HCEC 1CT (cell line): ENCODE results near the gene DXO.
"Not testable (repeated sequence)": the region's sequence is repeated elsewhere in the genome, so short reads cannot be mapped to it uniquely, and the experiment has no call there.

Source experiments
- DNase-seq: peaks from one replicate; pipeline ENCODE4 v3.0.0-alpha.2; 2017

The DXO gene

DNA sequence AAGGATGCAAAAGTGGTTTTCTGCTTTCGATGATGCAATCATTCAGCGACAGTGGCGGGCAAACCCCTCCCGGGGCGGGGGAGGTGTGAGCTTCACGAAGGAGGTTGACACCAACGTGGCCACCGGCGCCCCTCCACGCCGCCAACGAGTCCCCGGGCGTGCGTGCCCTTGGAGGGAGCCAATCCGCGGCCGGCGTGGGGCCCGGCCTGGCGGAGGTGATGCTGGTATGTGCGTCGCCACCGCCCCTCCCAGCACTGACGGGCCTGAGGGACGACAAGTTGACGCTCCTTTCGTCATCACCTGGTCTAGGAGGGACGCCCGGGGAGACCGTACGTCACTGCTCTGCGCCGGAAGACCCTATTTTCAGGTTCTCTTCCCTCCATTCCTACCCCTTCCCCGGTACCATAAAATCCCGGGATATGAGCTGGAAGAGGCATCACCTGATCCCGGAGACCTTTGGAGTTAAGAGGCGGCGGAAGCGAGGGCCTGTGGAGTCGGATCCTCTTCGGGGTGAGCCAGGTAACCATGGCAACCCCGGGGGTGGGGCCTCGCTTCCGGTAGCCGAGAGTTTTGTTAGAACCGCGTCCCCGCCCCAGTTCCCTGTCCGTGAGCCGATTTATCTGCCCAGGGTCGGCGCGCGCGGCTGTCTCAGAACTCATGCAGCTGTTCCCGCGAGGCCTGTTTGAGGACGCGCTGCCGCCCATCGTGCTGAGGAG lies at the start of gene DXO:
TSS of gene DXO (minus strand) at position 146 of the 716 bp plus-strand sequence. CDS start 463 bp downstream, outside the sequence.
- DNase-seq = peak; percentile 97

DNA sequence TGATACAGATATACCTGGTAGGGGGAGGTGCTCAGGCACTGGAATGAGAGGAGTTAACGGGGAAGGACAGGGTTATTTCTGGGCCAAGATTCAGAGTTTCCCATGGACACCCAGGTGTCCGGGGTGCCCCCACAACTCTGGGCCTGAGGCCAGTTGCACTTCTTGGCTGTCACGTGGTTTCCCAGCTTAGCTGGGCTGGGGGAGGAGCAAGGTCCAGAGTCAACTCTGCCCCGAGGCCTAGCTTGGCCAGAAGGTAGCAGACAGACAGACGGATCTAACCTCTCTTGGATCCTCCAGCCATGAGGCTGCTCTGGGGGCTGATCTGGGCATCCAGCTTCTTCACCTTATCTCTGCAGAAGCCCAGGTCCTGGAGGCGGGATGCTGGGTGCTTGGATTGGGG lies 42.6 kb upstream of the DXO start, which contains the start of gene C4B:
TSS of gene C4B (plus strand) at position 249 of the 400 bp plus-strand sequence. CDS start at position 300, 51 bp downstream.
- DNase-seq = not testable (repeated sequence)

DNA sequence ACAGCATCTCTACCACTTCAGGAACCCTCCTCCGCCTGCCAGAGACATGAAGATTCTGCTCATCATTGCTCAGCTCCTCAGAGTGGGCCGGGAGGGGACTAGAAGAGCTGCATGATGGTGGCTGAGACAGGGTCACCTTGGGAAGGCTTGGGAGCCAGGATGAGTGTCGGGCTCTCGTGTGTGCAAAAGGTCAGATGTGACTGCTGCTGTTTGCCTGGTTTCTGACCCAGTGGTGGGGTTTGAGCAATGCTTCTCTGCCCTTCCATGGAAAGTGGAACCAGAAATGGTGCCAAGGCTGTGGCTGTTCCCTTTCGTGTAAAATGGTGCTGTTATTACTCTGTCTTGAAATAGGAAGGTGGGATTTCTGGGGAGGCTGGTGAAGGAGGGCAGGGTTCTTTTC lies 41.8 kb upstream of the DXO start:
- DNase-seq = not testable (repeated sequence)

DNA sequence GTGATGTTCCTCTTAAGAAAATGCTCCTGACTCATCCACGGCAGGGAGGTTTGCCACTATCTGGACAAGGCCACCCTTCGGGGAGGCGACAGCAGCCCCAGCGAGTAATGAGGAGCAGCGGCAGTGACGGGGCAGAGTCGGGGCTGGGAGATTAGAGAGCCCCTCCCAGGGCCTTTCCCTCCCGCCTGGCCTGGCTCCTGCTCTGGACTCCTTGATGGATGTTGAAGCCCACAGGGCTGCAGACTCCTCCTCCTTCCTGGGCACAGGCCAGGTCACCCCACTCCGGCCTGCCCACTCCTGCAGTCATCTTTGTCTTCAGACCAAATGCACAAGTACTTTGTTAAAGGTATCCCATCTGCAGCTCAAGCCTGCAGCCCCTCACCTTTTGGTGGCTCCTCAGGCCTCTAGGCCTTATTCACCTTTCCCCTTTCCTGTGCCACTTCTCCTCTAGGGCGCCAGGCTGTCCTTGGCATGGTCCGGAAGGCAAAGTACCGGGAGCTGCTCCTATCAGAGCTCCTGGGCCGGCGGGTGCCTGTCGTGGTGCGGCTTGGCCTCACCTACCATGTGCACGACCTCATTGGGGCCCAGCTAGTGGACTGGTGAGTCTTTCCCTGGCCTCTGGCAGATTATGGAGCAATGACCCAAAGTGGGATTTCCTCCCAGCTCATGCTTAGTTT lies 41.1 kb upstream of the DXO start:
- DNase-seq = not testable (repeated sequence)

DNA sequence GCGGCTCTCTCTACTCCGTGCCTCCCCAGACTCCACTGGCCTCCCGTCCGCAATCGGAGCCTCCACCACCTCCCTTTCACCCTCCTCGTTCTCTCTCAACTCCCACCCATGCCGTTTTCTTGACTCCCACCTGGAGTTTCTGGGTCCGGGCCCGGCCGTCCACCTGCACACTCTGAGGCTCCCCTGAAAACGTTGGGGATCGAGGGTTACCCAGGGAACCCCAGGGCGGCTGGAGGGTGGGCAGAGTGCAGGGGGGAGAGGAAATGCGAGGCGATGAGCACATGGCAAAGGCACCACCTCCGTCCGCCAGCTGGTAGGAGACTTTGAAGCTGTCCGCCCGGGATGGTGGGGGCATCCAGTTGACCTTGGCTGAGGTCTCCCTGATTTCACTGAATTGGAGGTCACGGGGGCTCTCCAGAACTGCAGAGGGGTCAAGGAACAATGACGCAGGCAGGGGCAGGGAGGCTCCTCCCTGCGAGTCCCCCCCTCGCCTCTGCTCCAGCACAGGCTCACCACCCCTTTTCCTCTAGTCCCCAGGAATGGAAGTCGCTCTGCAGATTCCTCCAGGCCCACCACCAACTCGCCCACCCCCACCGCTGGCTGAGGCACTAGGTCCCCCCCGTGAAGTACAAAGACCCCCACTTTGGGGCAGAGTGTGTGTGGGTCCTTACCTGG lies 39.1 kb upstream of the DXO start:
- not testable (repeated sequence) for DNase-seq

DNA sequence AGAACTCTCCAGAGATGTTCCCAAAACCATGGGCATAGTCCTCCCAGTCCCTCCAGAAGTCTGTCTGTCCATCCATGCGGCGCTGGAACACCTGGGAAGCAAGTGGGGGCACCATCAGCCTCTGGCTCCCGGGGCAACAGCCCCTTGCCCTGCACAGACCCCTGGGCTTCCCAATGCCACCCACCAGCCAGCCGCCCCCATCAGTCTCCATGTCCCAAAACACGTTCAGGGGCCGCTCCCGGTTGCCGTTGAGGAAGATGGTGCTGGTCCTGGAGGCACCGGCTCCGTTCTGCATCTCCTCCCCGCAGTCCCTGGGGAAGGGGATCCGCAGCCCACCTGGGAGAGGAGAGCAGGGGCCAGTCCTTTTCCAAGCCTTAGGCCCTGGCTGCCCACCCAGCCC lies 37.6 kb upstream of the DXO start:
- DNase-seq = not testable (repeated sequence)

DNA sequence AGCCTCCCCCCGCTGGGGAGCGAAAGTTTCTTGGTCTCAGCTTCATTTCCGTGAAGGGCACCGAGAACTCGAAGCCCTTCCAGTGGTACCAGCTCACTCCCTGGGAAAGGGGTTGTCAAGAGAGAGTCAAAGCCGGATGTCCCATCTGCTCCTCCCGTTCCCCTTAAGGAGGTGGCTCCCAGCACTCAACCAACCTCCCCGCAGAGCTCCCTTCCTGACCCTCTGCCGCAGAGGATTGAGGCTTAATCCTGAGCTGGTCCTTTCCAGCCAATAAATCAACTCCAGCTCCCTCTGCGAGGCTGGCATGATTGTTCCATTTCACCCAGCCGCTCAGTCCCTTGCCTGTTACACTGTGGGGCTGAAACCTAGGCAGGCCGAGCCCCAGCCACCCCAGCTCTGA lies 36.7 kb upstream of the DXO start:
- DNase-seq = not testable (repeated sequence)

DNA sequence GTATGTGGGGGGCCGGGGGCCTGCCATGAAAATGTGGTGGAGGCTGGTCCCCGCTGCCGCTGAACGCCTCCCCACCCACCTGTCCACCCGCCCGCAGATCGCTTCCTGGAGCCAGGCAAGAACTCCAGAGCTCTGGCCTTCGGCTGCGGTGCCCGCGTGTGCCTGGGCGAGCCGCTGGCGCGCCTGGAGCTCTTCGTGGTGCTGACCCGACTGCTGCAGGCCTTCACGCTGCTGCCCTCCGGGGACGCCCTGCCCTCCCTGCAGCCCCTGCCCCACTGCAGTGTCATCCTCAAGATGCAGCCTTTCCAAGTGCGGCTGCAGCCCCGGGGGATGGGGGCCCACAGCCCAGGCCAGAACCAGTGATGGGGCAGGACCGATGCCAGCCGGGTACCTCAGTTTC lies 36.1 kb upstream of the DXO start:
- not testable (repeated sequence) for DNase-seq

DNA sequence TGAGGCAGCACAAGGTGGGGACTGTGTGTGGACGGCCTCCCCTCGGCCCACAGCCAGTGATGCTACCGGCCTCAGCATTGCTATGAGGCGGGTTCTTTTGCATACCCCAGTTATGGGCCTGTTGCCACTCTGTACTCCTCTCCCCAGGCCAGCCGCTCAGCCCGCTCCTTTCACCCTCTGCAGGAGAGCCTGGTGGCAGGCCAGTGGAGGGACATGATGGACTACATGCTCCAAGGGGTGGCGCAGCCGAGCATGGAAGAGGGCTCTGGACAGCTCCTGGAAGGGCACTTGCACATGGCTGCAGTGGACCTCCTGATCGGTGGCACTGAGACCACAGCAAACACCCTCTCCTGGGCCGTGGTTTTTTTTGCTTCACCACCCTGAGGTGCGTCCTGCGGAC lies 35.1 kb upstream of the DXO start:
- not testable (repeated sequence) for DNase-seq

DNA sequence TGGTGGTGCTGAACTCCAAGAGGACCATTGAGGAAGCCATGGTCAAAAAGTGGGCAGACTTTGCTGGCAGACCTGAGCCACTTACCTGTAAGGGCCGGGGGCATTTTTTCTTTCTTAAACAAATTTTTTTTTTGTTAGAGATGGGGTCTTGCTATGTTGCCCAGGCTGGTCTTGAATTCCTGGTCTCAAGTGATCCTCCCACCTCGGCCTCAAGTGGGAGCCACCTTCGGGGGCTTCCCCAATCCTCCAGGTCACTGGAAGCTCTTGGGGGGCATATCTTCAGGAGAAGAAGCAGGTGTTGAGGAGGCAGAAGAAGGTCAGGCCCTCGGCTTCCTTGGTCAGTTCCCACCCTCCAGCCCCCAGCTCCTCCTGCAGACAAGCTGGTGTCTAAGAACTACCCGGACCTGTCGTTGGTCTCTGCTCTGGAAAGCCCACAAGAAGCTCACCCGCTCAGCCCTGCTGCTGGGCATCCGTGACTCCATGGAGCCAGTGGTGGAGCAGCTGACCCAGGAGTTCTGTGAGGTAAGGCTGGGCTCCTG lies 34.1 kb upstream of the DXO start:
- not testable (repeated sequence) for DNase-seq

DNA sequence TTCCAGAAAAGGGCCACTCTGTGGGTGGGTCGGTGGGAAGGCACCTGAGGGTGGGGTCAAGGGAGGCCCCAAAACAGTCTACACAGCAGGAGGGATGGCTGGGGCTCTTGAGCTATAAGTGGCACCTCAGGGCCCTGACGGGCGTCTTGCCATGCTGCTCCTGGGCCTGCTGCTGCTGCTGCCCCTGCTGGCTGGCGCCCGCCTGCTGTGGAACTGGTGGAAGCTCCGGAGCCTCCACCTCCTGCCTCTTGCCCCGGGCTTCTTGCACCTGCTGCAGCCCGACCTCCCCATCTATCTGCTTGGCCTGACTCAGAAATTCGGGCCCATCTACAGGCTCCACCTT lies 33.6 kb upstream of the DXO start:
- DNase-seq = not testable (repeated sequence)

DNA sequence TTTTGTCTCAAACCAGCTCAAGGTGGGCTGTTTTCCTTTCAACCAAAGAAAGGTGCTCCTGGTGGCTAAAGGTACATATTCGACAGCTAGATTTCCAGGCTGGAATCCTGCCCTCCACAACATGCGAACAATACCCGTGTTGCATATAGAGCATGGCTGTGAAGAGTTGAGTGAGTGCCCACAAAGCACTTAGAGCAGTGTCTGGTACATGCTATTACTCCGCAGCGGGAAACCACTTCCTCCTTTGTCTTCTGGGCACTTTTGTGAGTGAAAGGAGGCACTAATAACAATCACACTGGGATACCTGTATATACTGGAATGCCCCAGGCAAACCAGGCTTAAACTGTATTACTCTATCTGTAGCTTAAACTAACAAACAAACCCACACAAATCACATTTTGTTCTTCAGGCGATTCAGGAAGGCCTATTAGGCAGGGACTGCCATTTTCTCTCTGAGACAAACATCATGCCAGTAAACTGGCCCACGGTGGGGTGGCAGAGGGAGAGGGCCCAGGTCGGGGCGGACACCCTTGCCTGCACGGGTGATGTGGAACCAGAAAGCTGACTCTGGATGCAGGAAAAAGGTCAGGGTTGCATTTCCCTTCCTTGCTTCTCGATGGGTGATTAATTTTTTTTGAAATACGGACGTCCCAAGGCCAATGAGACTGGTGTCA lies 33.1 kb upstream of the DXO start:
- not testable (repeated sequence) for DNase-seq

DNA sequence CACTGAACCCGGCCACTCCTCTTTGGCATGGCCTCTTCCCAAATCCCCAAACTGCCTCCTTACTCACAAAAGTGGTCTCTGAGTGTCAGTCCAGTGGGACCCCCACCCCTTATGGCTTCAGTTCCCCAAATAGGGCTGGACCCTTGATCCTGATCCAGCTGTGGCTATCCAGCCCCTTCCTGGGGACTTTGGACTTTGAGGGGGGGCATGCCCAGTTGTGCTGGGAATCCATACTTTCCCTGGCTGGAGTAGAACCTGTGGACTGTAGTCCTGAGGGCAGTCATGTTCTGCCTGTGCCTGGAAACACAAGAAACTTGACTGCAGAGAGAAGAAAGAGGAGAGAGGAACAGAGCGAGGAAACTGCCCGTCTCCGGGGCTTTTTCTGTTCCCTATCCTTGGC lies 32.5 kb upstream of the DXO start:
- not testable (repeated sequence) for DNase-seq

DNA sequence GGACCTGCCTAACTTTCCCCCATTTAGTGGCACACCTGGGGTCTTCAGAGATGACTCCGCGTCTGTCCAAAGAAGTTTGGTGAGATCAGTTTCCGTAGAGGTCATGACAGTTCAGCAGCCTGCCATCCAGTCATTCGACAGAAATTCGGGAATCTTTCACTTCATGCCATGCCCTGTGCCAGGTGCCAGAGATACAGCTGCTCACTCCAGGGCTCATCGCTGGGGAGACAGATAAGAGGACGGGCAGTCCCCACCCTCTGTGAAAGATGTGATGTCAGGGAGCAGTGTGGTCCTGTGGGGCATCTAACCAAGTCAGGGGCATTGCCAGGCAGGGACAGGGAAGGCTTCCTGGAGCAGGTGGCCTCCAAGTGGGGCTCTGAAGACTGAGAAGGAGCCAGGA lies 31.4 kb upstream of the DXO start:
- not testable (repeated sequence) for DNase-seq

DNA sequence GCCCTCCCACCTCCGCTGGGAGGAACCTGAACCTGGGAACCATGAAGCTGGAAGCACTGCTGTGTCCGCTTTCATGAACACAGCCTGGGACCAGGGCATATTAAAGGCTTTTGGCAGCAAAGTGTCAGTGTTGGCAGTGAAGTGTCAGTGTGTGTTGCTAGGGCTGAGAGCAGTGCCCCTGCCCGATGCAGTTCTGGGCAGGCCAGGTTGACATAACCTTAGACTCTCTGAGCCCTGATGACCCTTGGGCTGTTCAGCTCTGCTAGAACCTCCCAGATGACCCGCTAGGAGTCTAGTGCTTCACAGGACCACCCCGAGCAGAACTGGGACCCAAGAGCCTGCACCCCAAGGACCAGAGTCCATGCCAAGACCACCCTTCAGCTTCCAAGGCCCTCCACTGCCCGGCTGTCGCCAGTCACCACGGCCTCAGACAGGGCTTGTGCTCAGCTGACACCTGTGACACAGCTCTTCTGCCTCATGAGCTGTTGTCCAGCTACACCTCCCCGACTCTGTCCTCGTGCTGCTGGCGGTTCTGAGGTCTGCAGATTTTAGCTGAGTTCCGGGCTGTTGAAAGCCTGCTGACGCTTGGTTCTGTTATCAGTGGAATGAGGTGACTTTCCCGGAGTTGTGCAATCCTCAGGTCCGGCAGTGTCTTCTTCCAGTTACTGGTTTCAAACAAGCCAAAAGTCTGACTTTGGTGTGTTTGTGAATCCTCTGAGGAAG lies 30.8 kb upstream of the DXO start:
- DNase-seq = not testable (repeated sequence)

DNA sequence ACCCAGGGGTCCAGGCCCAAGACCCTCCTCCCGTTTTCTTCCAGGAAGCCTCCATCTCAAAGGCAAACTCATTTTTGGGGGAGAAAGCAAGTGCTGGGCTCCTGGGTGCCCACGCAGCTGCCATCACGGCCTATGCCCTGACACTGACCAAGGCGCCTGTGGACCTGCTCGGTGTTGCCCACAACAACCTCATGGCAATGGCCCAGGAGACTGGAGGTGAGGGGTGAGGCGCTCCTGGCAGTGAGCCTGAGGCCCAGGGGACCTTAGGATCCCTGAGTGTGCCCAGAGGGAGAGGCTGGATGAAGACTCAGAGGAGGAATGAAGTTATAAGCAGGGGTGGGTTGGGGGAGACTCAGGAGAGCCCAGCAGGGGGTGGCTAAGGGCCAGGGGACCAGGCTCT lies 24.4 kb upstream of the DXO start:
- not testable (repeated sequence) for DNase-seq

DNA sequence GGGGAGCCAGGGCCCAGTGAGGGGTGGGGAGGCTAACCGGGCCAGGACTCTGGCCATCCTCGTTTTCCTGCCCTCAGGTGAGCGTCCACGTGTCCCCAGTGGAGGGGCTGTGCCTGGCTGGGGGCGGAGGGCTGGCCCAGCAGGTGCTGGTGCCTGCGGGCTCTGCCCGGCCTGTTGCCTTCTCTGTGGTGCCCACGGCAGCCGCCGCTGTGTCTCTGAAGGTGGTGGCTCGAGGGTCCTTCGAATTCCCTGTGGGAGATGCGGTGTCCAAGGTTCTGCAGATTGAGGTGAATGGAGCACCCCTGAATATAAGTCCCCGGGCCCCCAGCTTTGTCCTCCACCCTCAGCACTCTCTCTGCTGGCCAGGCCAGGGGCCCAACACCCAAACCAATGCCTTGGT lies 22.5 kb upstream of the DXO start:
- not testable (repeated sequence) for DNase-seq

DNA sequence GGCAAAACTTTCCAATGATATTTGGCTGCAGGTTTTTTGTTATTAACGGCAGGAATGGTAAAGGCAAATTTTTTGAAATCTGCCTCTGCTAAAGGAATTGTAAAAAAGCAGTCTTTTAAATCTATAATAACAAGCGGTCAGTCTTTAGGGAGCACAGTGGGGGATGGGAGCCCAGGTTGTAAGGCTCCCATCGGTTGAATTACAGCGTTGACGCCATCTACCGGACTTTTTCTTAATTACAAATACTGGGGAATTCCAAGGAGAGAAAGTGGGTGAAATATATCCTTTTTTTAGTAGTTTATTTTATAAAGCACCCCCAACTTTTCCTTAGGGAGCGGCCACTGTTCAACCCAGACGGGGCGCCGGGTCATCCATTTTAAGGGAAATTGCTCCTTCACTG lies 17.4 kb upstream of the DXO start:
- DNase-seq = not testable (repeated sequence)

DNA sequence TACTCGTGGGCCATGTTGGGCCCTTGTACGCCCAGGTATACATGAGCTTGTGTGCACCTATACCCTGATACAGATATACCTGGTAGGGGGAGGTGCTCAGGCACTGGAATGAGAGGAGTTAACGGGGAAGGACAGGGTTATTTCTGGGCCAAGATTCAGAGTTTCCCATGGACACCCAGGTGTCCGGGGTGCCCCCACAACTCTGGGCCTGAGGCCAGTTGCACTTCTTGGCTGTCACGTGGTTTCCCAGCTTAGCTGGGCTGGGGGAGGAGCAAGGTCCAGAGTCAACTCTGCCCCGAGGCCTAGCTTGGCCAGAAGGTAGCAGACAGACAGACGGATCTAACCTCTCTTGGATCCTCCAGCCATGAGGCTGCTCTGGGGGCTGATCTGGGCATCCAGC lies 9.8 kb upstream of the DXO start, which contains the start of gene C4A:
TSS of gene C4A (plus strand) at position 314 of the 400 bp plus-strand sequence. CDS start at position 365, 51 bp downstream.
- not testable (repeated sequence) for DNase-seq

DNA sequence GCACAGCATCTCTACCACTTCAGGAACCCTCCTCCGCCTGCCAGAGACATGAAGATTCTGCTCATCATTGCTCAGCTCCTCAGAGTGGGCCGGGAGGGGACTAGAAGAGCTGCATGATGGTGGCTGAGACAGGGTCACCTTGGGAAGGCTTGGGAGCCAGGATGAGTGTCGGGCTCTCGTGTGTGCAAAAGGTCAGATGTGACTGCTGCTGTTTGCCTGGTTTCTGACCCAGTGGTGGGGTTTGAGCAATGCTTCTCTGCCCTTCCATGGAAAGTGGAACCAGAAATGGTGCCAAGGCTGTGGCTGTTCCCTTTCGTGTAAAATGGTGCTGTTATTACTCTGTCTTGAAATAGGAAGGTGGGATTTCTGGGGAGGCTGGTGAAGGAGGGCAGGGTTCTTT lies 9.1 kb upstream of the DXO start:
- DNase-seq = not testable (repeated sequence)

DNA sequence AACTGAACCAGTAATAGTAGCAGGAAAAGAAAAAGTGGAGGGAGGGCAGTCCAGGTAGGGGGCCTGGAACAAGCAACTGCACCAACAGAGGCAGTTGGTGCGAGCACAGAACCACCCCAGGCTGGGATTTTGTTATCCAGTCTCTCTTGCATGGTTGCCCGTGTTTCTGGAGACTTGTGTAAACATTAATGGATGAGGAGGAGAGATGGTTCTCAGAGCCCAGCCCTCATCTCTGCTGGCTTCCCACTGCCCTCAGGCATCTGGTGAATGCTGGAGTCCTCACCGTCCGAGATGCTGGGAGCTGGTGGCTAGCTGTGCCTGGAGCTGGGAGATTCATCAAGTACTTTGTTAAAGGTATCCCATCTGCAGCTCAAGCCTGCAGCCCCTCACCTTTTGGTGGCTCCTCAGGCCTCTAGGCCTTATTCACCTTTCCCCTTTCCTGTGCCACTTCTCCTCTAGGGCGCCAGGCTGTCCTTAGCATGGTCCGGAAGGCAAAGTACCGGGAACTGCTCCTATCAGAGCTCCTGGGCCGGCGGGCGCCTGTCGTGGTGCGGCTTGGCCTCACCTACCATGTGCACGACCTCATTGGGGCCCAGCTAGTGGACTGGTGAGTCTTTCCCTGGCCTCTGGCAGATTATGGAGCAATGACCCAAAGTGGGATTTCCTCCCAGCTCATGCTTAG lies 8.4 kb upstream of the DXO start:
- not testable (repeated sequence) for DNase-seq
